HCT116 (cell line): ENCODE results near the gene FAM200B. TPM values are rescaled to one million over a fixed set of nuclear protein-coding genes. Genes with fewer than 3 reads are reported as not detected.

Experiments
- ATAC-seq: fragments of 200-7000 bp; cut with Tn5 transposase; 2 replicates; pipeline ENCODE4 v1.9.1; 2020; ENCODE audit warnings: mild to moderate bottlenecking, moderate library complexity
- BruUV-seq: library from RNA; stranded (reverse); fragments of 400-500 nt; replicated peaks from 2 replicates; lab custom pipeline; 2021; lab: Mats Ljungman, UMichigan
- CTCF ChIA-PET: fragments of 300-600 bp; sonication (Branson Sonifier 250); formaldehyde crosslinking; loops from one replicate; lab custom pipeline; 2021; ENCODE audit warnings: antibody characterized with exemption; lab: Charles Lee
- POLR2A ChIA-PET: fragments of 300-600, 350-600 bp; sonication (Branson Sonifier 250); formaldehyde crosslinking; loops from one replicate; lab custom pipeline; 2021; ENCODE audit warnings: antibody characterized with exemption; lab: Charles Lee
- RAD21 ChIA-PET, 2 experiments: fragments of 300-600 bp; sonication (Branson Sonifier 250); formaldehyde crosslinking; loops; one replicate each; lab custom pipeline; 2023; ENCODE audit warnings: low total read pairs in 2 of 2; ENCODE audit not compliant: uncharacterized antibody in 2 of 2, unreplicated experiment in 2 of 2, low non-redundant PET in 1 of 2; lab: Charles Lee
- DNase-seq: peaks from one replicate; pipeline ENCODE4 v3.0.0-alpha.2; 2010; ENCODE audit warnings: low read depth, low spot score
- H2AFZ ChIP-seq: fragments of 200-600 bp; shearing (Covaris generic), sonication (generic); 2 replicates; pipeline ENCODE4 v1.6.1; 2017; ENCODE audit warnings: low read depth, mixed run types, mixed read lengths, antibody characterized with exemption, low read length; ENCODE audit not compliant: poor library complexity, severe bottlenecking
- H3K27ac ChIP-seq: 2 replicates; pipeline ENCODE4 v1.5.1; 2012; ENCODE audit warnings: low read depth, low read length
- H3K27me3 ChIP-seq: fragments of 200-600 bp; sonication (generic); 2 replicates; pipeline ENCODE4 v1.6.1; 2016; ENCODE audit warnings: mixed run types, low read length, mixed read lengths; ENCODE audit not compliant: insufficient read depth
- H3K36me3 ChIP-seq, 2 experiments: fragments of 200-500 bp in 1 of 2; fragments of 200-600 bp in 1 of 2; sonication (Bioruptor generic) in 1 of 2; sonication (generic) in 1 of 2; 2 replicates each; pipeline versions ENCODE4 v1.5.1 to v1.6.1; 2014 to 2016; ENCODE audit warnings: low read length in 2 of 2, inconsistent platforms in 1 of 2, mixed read lengths in 1 of 2, mixed run types in 1 of 2; ENCODE audit not compliant: insufficient read depth in 2 of 2, control insufficient read depth in 1 of 2
- H3K4me1 ChIP-seq, 2 experiments: fragments of 200-600 bp in 1 of 2; sonication (generic) in 1 of 2; 2 replicates each; pipeline versions ENCODE4 v1.5.1 to v1.6.1; 2012 to 2017; ENCODE audit warnings: low read length in 2 of 2, inconsistent platforms in 1 of 2, mild to moderate bottlenecking in 1 of 2, mixed read lengths in 1 of 2, mixed run types in 1 of 2, moderate library complexity in 1 of 2; ENCODE audit not compliant: insufficient read depth in 2 of 2, control insufficient read depth in 1 of 2
- H3K4me2 ChIP-seq: fragments of 200-600 bp; sonication (generic); 2 replicates; pipeline ENCODE4 v1.6.1; 2017; ENCODE audit warnings: mixed run types, low read length, mixed read lengths
- H3K4me3 ChIP-seq, 2 experiments: fragments of 200-600 bp in 1 of 2; sonication (generic) in 1 of 2; replicated peaks in 1 of 2; 2 replicates each; pipeline ENCODE4 v1.5.1; 2011 to 2016; ENCODE audit warnings: low read length in 2 of 2, control low read depth in 1 of 2, low read depth in 1 of 2, mild to moderate bottlenecking in 1 of 2, mixed read lengths in 1 of 2, mixed run types in 1 of 2
- H3K79me2 ChIP-seq: fragments of 200-600 bp; sonication (generic); 2 replicates; pipeline ENCODE4 v1.6.1; 2017; ENCODE audit warnings: mild to moderate bottlenecking, mixed run types, low read length, moderate library complexity, mixed read lengths; ENCODE audit not compliant: insufficient read depth
- H3K9ac ChIP-seq: fragments of 200-600 bp; sonication (generic); 2 replicates; pipeline ENCODE4 v1.6.1; 2016; ENCODE audit warnings: low read length, mixed read lengths
- H3K9me2 ChIP-seq: fragments of 200-600 bp; sonication (generic), shearing (Covaris generic); 2 replicates; pipeline ENCODE4 v1.6.1; 2017; ENCODE audit warnings: mixed run types, mild to moderate bottlenecking, moderate library complexity; ENCODE audit not compliant: insufficient read depth
- H3K9me3 ChIP-seq, 2 experiments: fragments of 200-500 bp in 1 of 2; fragments of 200-600 bp in 1 of 2; sonication (Bioruptor generic) in 1 of 2; sonication (generic) in 1 of 2; 2 replicates each; pipeline ENCODE4 v1.6.1; 2014 to 2017; ENCODE audit warnings: low read length in 2 of 2, mixed read lengths in 2 of 2, inconsistent platforms in 1 of 2, low read depth in 1 of 2, mild to moderate bottlenecking in 1 of 2, mixed run types in 1 of 2, moderate library complexity in 1 of 2; ENCODE audit not compliant: control insufficient read depth in 1 of 2, insufficient read depth in 1 of 2
- H4K20me1 ChIP-seq: fragments of 200-600 bp; sonication (generic), shearing (Covaris generic); 2 replicates; pipeline ENCODE4 v1.6.1; 2017; ENCODE audit warnings: mixed run types, mild to moderate bottlenecking, moderate library complexity; ENCODE audit not compliant: insufficient read depth
- ATF3 ChIP-seq: IDR thresholded peaks from 2 replicates; pipeline ENCODE4 v1.6.1; 2012
- CTCF ChIP-seq, 3 experiments: fragments of 200-600 bp in 1 of 3; sonication (generic) in 1 of 3; IDR thresholded peaks in 2 of 3; conservative IDR thresholded peaks in 1 of 3; 2 replicates each; pipeline ENCODE4 v1.5.1; 2012 to 2017; ENCODE audit warnings: low read depth in 2 of 3, low read length in 2 of 3, antibody characterized with exemption in 1 of 3, borderline replicate concordance in 1 of 3, control low read depth in 1 of 3, mild to moderate bottlenecking in 1 of 3, mixed read lengths in 1 of 3, mixed run types in 1 of 3, moderate library complexity in 1 of 3; ENCODE audit not compliant: insufficient read depth in 1 of 3
- EZH2 ChIP-seq: fragments of 200-600 bp; sonication (generic); IDR thresholded peaks from 2 replicates; pipeline ENCODE4 v1.6.1; 2017; ENCODE audit warnings: antibody characterized with exemption, mixed run types
- POLR2AphosphoS5 ChIP-seq: IDR thresholded peaks from 2 replicates; pipeline ENCODE4 v1.6.1; 2011; ENCODE audit warnings: mild to moderate bottlenecking, low read depth, low read length, moderate library complexity
- SRF ChIP-seq: IDR thresholded peaks from 2 replicates; pipeline ENCODE4 v1.6.1; 2012; ENCODE audit warnings: low read depth
- TCF7L2 ChIP-seq: IDR thresholded peaks from 2 replicates; pipeline ENCODE4 v1.7.0; 2011; ENCODE audit warnings: borderline replicate concordance, inconsistent platforms; ENCODE audit not compliant: insufficient read depth, insufficient read length; ENCODE audit errors: extremely low read depth
- YY1 ChIP-seq: IDR thresholded peaks from 2 replicates; pipeline ENCODE4 v1.6.1; 2011; ENCODE audit warnings: low read length, low read depth, moderate library complexity, mild to moderate bottlenecking; ENCODE audit not compliant: insufficient replicate concordance; ENCODE audit errors: extremely low read depth
- ZFX ChIP-seq: fragments of 450-650 bp; IDR thresholded peaks from 2 replicates; pipeline ENCODE4 v1.6.1; 2017
- intact Hi-C: fragments of 100-400 bp; cut with micrococcal nuclease; formaldehyde crosslinking; loops from 2 replicates; pipeline ENCODE4 v1.10.0; 2022
- total RNA-seq: library from RNA; stranded (reverse); gene quantifications from one replicate; pipeline ENCODE4 v1.2.1, GENCODE V29; 2021; ENCODE audit not compliant: unreplicated experiment
- TF ChIP-seq, protein P1 (sequence below): IDR thresholded peaks from 2 replicates; pipeline ENCODE4 v1.6.1; 2011; ENCODE audit warnings: mild to moderate bottlenecking, low read length, moderate library complexity; ENCODE audit not compliant: insufficient replicate concordance; ENCODE audit errors: extremely low read depth
- TF ChIP-seq, protein P2 (sequence below): IDR thresholded peaks from 2 replicates; pipeline ENCODE4 v1.6.1; 2012

The FAM200B gene
- total RNA-seq, 1 experiment from 2014 or later: 26.1 TPM

- Histone ChIP-seq H3K27ac (no peak overlapping the region), H4K20me1 (no peaks in the 10 kb centered on the region), H3K4me2 (no peak overlapping the region), H3K4me3 (no peak overlapping the region), H3K9me3 (no peaks in the 10 kb centered on the region), H3K9me2 (no peaks in the 10 kb centered on the region), H2AFZ (no peak overlapping the region), H3K79me2 (peaks cover 93% of the 10 kb centered on the region), H3K4me1 (peaks cover 1 to 24% of the 10 kb centered on the region in 2 experiments; a peak in 3 of 4 replicates), H3K36me3 (no peaks in the 10 kb centered on the region), H3K9ac (no peak overlapping the region), H3K27me3 (no peaks in the 10 kb centered on the region)
- intact Hi-C loops: no loop called here
- ATAC-seq (no peak), DNase-seq (no peak)
- ChIA-PET RAD21 (no interaction called here), POLR2A (no interaction called here), CTCF (interaction anchor here (1.7 kb wide), 1 partner anchor 9 kb away, joined by 3 read pairs; the partner anchor contains the start of gene FAM200B)
- no TSS peak for BruUV-seq
- TF ChIP-seq YY1 (no peak), ATF3 (no peak)
- TF ChIP-seq, protein P1, sequence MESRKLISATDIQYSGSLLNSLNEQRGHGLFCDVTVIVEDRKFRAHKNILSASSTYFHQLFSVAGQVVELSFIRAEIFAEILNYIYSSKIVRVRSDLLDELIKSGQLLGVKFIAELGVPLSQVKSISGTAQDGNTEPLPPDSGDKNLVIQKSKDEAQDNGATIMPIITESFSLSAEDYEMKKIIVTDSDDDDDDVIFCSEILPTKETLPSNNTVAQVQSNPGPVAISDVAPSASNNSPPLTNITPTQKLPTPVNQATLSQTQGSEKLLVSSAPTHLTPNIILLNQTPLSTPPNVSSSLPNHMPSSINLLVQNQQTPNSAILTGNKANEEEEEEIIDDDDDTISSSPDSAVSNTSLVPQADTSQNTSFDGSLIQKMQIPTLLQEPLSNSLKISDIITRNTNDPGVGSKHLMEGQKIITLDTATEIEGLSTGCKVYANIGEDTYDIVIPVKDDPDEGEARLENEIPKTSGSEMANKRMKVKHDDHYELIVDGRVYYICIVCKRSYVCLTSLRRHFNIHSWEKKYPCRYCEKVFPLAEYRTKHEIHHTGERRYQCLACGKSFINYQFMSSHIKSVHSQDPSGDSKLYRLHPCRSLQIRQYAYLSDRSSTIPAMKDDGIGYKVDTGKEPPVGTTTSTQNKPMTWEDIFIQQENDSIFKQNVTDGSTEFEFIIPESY: no peak
Observed at GRCh38 chr4:15672101-15672500, 9.5 kb upstream of the FAM200B start.

GRCh38 chr4:15673337-15673736 lies 8.3 kb upstream of the FAM200B start:
- Histone ChIP-seq H2AFZ (no peak overlapping the region), H3K36me3 (no peaks in the 10 kb centered on the region), H3K79me2 (peaks cover 99% of the 10 kb centered on the region), H3K27ac (no peak overlapping the region), H3K9ac (no peak overlapping the region), H3K9me3 (no peaks in the 10 kb centered on the region), H3K4me2 (no peak overlapping the region), H3K4me3 (no peak overlapping the region), H3K27me3 (no peaks in the 10 kb centered on the region), H3K9me2 (no peaks in the 10 kb centered on the region), H4K20me1 (no peaks in the 10 kb centered on the region), H3K4me1 (peaks cover 12 to 29% of the 10 kb centered on the region in 2 experiments)
- no peak for DNase-seq
- no peak for ATAC-seq
- ChIA-PET RAD21 (no interaction called here), POLR2A (no interaction called here), CTCF (interaction anchor here (1.7 kb wide), 1 partner anchor 8 kb away, joined by 3 read pairs; the partner anchor contains the start of gene FAM200B)
- no TSS peak for BruUV-seq
- intact Hi-C loops: no loop called here
- no peak for TF ChIP-seq SRF
- TF ChIP-seq TCF7L2: no peak
- TF ChIP-seq YY1: no peak
- no peak for TF ChIP-seq CTCF (IDR thresholded peaks at IDR 0.05 in 2 of 3, conservative IDR thresholded peaks at IDR 0.05 in 1 of 3; ENCODE audit: borderline replicate concordance in 1 of 3, insufficient read depth in 1 of 3, low read depth in 2 of 3, low read length in 2 of 3)
- TF ChIP-seq POLR2AphosphoS5: no peak
- TF ChIP-seq, protein P2, sequence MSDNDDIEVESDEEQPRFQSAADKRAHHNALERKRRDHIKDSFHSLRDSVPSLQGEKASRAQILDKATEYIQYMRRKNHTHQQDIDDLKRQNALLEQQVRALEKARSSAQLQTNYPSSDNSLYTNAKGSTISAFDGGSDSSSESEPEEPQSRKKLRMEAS: no peak
- no peak for TF ChIP-seq EZH2
- TF ChIP-seq ZFX: no peak
- no peak for TF ChIP-seq ATF3
